GM13977 (cell line): ENCODE data around the gene HOXA11.

Experiments
- DNase-seq: peaks from one replicate; pipeline ENCODE4 v3.0.0; 2012; ENCODE audit warnings: low spot score
- in situ Hi-C: fragments of 300-500 bp; cut with MboI; formaldehyde crosslinking; loops from one replicate; pipeline ENCODE4 v1.12.0; 2022; ENCODE audit warnings: low sequenced_read_pairs, low pct_unique_long_range_greater_than_20kb, mixed read lengths, inconsistent platforms; ENCODE audit not compliant: unreplicated experiment
- TF ChIP-seq, protein P1 (sequence below): IDR thresholded peaks from 2 replicates; pipeline ENCODE4 v1.5.1; 2012; ENCODE audit warnings: mild to moderate bottlenecking, control low read depth; ENCODE audit not compliant: insufficient read depth; ENCODE audit errors: extremely low read depth, missing control alignments

HOXA11 gene

GRCh38 chr7:27175626-27176523 is 9.2 kb downstream of the HOXA11 start:
- DNase-seq: no peak
- TF ChIP-seq, protein P1, sequence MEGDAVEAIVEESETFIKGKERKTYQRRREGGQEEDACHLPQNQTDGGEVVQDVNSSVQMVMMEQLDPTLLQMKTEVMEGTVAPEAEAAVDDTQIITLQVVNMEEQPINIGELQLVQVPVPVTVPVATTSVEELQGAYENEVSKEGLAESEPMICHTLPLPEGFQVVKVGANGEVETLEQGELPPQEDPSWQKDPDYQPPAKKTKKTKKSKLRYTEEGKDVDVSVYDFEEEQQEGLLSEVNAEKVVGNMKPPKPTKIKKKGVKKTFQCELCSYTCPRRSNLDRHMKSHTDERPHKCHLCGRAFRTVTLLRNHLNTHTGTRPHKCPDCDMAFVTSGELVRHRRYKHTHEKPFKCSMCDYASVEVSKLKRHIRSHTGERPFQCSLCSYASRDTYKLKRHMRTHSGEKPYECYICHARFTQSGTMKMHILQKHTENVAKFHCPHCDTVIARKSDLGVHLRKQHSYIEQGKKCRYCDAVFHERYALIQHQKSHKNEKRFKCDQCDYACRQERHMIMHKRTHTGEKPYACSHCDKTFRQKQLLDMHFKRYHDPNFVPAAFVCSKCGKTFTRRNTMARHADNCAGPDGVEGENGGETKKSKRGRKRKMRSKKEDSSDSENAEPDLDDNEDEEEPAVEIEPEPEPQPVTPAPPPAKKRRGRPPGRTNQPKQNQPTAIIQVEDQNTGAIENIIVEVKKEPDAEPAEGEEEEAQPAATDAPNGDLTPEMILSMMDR: no peak
- in situ Hi-C loops: no loop called here

- in situ Hi-C loops: loop anchor here (25.0 kb wide), 1 partner anchor 813 kb away; no protein-coding TSS in a partner anchor
- no peak for DNase-seq
- TF ChIP-seq, protein P1: no peak
These were observed 10.0 kb downstream of the HOXA11 start for GRCh38 chr7:27174874-27175625.

GRCh38 chr7:27173956-27174873 is 10.8 kb downstream of the HOXA11 start, which contains the start of gene HOXA10:
TSS of gene HOXA10 (minus strand) at chr7:27174320. CDS start at chr7:27174306, 14 bp downstream.
- in situ Hi-C loops: loop anchor here (25.0 kb wide), 1 partner anchor 812 kb away; no protein-coding TSS in a partner anchor
- TF ChIP-seq, protein P1: no peak
- no peak for DNase-seq

- TF ChIP-seq, protein P1: no peak
- DNase-seq: no peak
- in situ Hi-C loops: loop anchor here (25.0 kb wide), 1 partner anchor 811 kb away; no protein-coding TSS in a partner anchor
These were observed 11.5 kb downstream of the HOXA11 start for GRCh38 chr7:27173511-27173955.

DNA sequence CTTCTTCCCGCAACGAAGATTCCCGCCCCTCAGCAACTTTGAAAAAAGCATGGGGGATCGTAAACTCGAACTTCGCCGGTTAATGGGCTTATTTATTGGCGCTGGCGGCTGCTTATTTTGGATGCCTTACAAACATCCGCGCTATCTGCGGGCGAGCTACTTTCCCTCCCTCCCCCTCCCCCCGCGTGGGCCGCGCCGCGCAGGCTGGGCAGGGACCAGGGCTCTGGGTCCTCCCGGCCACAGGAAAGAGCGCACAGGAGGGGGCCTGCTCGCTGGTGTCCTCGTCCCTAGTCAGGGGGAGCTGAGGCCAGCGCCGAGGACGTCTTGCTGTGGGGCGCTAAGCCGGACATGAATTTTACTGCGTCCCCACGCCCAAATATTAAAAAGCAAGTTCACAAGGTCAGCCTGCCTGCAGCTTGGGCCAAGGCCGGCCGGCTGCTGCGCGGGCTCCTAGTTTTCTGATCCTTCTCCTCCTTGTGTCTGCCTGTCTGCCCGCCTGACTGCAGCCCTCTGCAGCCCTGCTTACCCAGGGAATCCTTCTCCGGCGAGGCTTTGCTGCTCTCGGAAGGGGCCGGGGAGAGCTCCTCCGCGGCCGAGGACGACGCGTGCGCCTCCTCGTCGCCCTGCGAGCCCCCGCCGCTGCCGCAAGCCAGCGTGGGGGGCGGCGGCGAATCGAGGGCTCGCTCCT is 12.1 kb downstream of the HOXA11 start:
- DNase-seq: no peak
- TF ChIP-seq, protein P1: no peak
- in situ Hi-C loops: loop anchor here (25.0 kb wide), 1 partner anchor 811 kb away; no protein-coding TSS in a partner anchor
